ENCODE results near the gene ZNF565.

Gene ZNF565
- total RNA-seq, result 3.5 to 10.8 (median 7.8) reads per million in 9 experiments

GRCh38 chr19:36214386-36215275 is at the start of gene ZNF565, which contains the start of gene ZNF146:
TSS of gene ZNF565 (minus strand) at chr19:36214665. CDS start at chr19:36201985, 12,680 bp downstream.
TSS of gene ZNF146 (plus strand) at chr19:36215106. CDS start at chr19:36236441, 21,335 bp downstream.
- Mint-ChIP-seq H3K4me3 (no peak within 1 kb of the TSS), H3K27me3 (no peaks in the 10 kb centered on the region)
- peak; percentile 79 for ATAC-seq (replicated peaks)

GRCh38 chr19:36259211-36259610 is 44.7 kb upstream of the ZNF565 start:
- Mint-ChIP-seq H3K4me1 (ENCODE audit: low read depth in 2 of 2) (no peaks in the 10 kb centered on the region), H3K27me3 (no peaks in the 10 kb centered on the region), H3K9me3 (peaks cover 3 to 25% of the 10 kb centered on the region in 2 donors), H3K4me3 (no peak overlapping the region), H3K27ac (no peak overlapping the region), H3K36me3 (ENCODE audit: insufficient read depth) (no peaks in the 10 kb centered on the region)
- ATAC-seq (replicated peaks) (no peak), DNase-seq (no peak)

More at GRCh38 chr19:36214386-36215275, at the start of gene ZNF565, which contains the start of gene ZNF146:
- Mint-ChIP-seq H3K36me3 (ENCODE audit: insufficient read depth) (peaks cover 19% of the 10 kb centered on the region), H3K9me3 (no peaks in the 10 kb centered on the region), H3K27ac (no peak within 1 kb of the TSS), H3K4me1 (ENCODE audit: low read depth in 2 of 2) (peaks cover 11 to 24% of the 10 kb centered on the region in 2 donors)
- DNase-seq, result peak; percentile 93 to 96 (median 93)

- no peaks in the 10 kb centered on the region for H3K4me1 Mint-ChIP-seq (ENCODE audit: low read depth in 2 of 2)
- H3K4me3 Mint-ChIP-seq, result no peak overlapping the region
- no peak overlapping the region for H3K27ac Mint-ChIP-seq
- no peak for ATAC-seq (replicated peaks)
- DNase-seq, result no peak
- no peaks in the 10 kb centered on the region for H3K27me3 Mint-ChIP-seq
- no peaks in the 10 kb centered on the region for H3K36me3 Mint-ChIP-seq (ENCODE audit: insufficient read depth)
- peaks cover 3 to 16% of the 10 kb centered on the region in 2 donors for H3K9me3 Mint-ChIP-seq
Measured at GRCh38 chr19:36258028-36258875, 43.8 kb upstream of the ZNF565 start.

GRCh38 chr19:36257520-36257876 is 43.0 kb upstream of the ZNF565 start:
- ATAC-seq (replicated peaks), result no peak
- H3K4me3 Mint-ChIP-seq, result no peak overlapping the region

GRCh38 chr19:36256853-36257519 is 42.5 kb upstream of the ZNF565 start:
- no peaks in the 10 kb centered on the region for H3K4me1 Mint-ChIP-seq (ENCODE audit: low read depth in 2 of 2)
- no peak for ATAC-seq (replicated peaks)
- H3K27me3 Mint-ChIP-seq, result no peaks in the 10 kb centered on the region
- H3K36me3 Mint-ChIP-seq (ENCODE audit: insufficient read depth), result no peaks in the 10 kb centered on the region
- H3K9me3 Mint-ChIP-seq, result peaks cover 0 to 12% of the 10 kb centered on the region in 2 donors
- DNase-seq, result no peak
- no peak overlapping the region for H3K27ac Mint-ChIP-seq
- H3K4me3 Mint-ChIP-seq, result no peak overlapping the region

More at GRCh38 chr19:36257520-36257876, 43.0 kb upstream of the ZNF565 start:
- Mint-ChIP-seq H3K27me3 (no peaks in the 10 kb centered on the region), H3K27ac (no peak overlapping the region), H3K4me1 (ENCODE audit: low read depth in 2 of 2) (no peaks in the 10 kb centered on the region), H3K9me3 (peaks cover 0 to 12% of the 10 kb centered on the region in 2 donors), H3K36me3 (ENCODE audit: insufficient read depth) (no peaks in the 10 kb centered on the region)
- no peak for DNase-seq

GRCh38 chr19:36256064-36256463 is 41.6 kb upstream of the ZNF565 start:
- Mint-ChIP-seq H3K4me1 (ENCODE audit: low read depth in 2 of 2) (no peaks in the 10 kb centered on the region), H3K9me3 (peaks cover 4 to 12% of the 10 kb centered on the region in 2 donors), H3K27me3 (no peaks in the 10 kb centered on the region), H3K36me3 (ENCODE audit: insufficient read depth) (no peaks in the 10 kb centered on the region), H3K4me3 (no peak overlapping the region), H3K27ac (no peak overlapping the region)
- no peak for ATAC-seq (replicated peaks)
- DNase-seq, result no peak

GRCh38 chr19:36255316-36255715 is 40.9 kb upstream of the ZNF565 start:
- DNase-seq, result no peak
- Mint-ChIP-seq H3K27me3 (no peaks in the 10 kb centered on the region), H3K36me3 (ENCODE audit: insufficient read depth) (no peaks in the 10 kb centered on the region), H3K9me3 (peaks cover 4 to 12% of the 10 kb centered on the region in 2 donors), H3K4me3 (no peak overlapping the region), H3K4me1 (ENCODE audit: low read depth in 2 of 2) (no peaks in the 10 kb centered on the region), H3K27ac (no peak overlapping the region)
- no peak for ATAC-seq (replicated peaks)

GRCh38 chr19:36254848-36255247 is 40.4 kb upstream of the ZNF565 start:
- no peak for DNase-seq
- no peaks in the 10 kb centered on the region for H3K4me1 Mint-ChIP-seq (ENCODE audit: low read depth in 2 of 2)
- no peaks in the 10 kb centered on the region for H3K36me3 Mint-ChIP-seq (ENCODE audit: insufficient read depth)
- peaks cover 4 to 12% of the 10 kb centered on the region in 2 donors for H3K9me3 Mint-ChIP-seq
- no peak overlapping the region for H3K27ac Mint-ChIP-seq
- H3K27me3 Mint-ChIP-seq, result no peaks in the 10 kb centered on the region
- H3K4me3 Mint-ChIP-seq, result no peak overlapping the region
- no peak for ATAC-seq (replicated peaks)

- no peak overlapping the region for H3K4me3 Mint-ChIP-seq
- peaks cover 4 to 21% of the 10 kb centered on the region in 2 donors for H3K9me3 Mint-ChIP-seq
- no peaks in the 10 kb centered on the region for H3K27me3 Mint-ChIP-seq
- ATAC-seq (replicated peaks), result no peak
- no peaks in the 10 kb centered on the region for H3K36me3 Mint-ChIP-seq (ENCODE audit: insufficient read depth)
- H3K4me1 Mint-ChIP-seq (ENCODE audit: low read depth in 2 of 2), result no peaks in the 10 kb centered on the region
- DNase-seq, result no peak
- H3K27ac Mint-ChIP-seq, result no peak overlapping the region
Measured at GRCh38 chr19:36252047-36252446, 37.6 kb upstream of the ZNF565 start.

GRCh38 chr19:36246006-36246481 is 31.6 kb upstream of the ZNF565 start:
- Mint-ChIP-seq H3K36me3 (ENCODE audit: insufficient read depth) (no peaks in the 10 kb centered on the region), H3K27me3 (no peaks in the 10 kb centered on the region), H3K9me3 (peaks cover 4 to 10% of the 10 kb centered on the region in 2 donors), H3K4me1 (ENCODE audit: low read depth in 2 of 2) (no peaks in the 10 kb centered on the region), H3K4me3 (no peak overlapping the region), H3K27ac (no peak overlapping the region)
- DNase-seq (no peak), ATAC-seq (replicated peaks) (no peak)

GRCh38 chr19:36245210-36246005 is 30.9 kb upstream of the ZNF565 start:
- DNase-seq (no peak), ATAC-seq (replicated peaks) (no peak)
- Mint-ChIP-seq H3K27me3 (no peaks in the 10 kb centered on the region), H3K4me3 (no peak overlapping the region), H3K36me3 (ENCODE audit: insufficient read depth) (no peaks in the 10 kb centered on the region), H3K4me1 (ENCODE audit: low read depth in 2 of 2) (no peaks in the 10 kb centered on the region), H3K9me3 (peaks cover 4 to 11% of the 10 kb centered on the region in 2 donors), H3K27ac (no peak overlapping the region)

- Mint-ChIP-seq H3K4me3 (no peak overlapping the region), H3K9me3 (peaks cover 8 to 17% of the 10 kb centered on the region in 2 donors), H3K27me3 (no peaks in the 10 kb centered on the region), H3K27ac (no peak overlapping the region), H3K4me1 (ENCODE audit: low read depth in 2 of 2) (no peaks in the 10 kb centered on the region), H3K36me3 (ENCODE audit: insufficient read depth) (peaks cover 3% of the 10 kb centered on the region)
- ATAC-seq (replicated peaks) (no peak), DNase-seq (no peak)
Measured at GRCh38 chr19:36244066-36244465, 29.6 kb upstream of the ZNF565 start.

All from effector memory CD8-positive, alpha-beta T cell (primary cell).